PC-3 (cell line): ENCODE measurements around the gene VPS50. TPM values are rescaled to one million over a fixed set of nuclear protein-coding genes. Genes with fewer than 3 reads are reported as not detected.

Source experiments
- total RNA-seq: library from RNA; depleted of rRNA; stranded (reverse); fragments of >200 nt; gene quantifications from 2 replicates; pipeline ENCODE4 v1.2.3, GENCODE V29; 2014; rRNA removed

VPS50 gene
- total RNA-seq, 1 experiment from 2014 or later = 16.7 TPM

Other genes starting within 250 kb of the VPS50 start
- gene SAMD9, start 114.4 kb upstream of the VPS50 start, total RNA-seq = 3.0 and 3.3 TPM in 2 replicates
- gene SAMD9L, start 84.0 kb upstream of the VPS50 start, total RNA-seq = 2.6 and 2.8 TPM in 2 replicates
- gene HEPACAM2, start 5.9 kb upstream of the VPS50 start, total RNA-seq = not detected in 2 replicates